RPMI7951 (cell line): ENCODE results near the gene B4GALT7. TPM values are rescaled to one million over a fixed set of nuclear protein-coding genes. Genes with fewer than 3 reads are reported as not detected.
"Not testable (repeated sequence)": the region's sequence is repeated elsewhere in the genome, so short reads cannot be mapped to it uniquely, and the experiment has no call there.

Source experiments
- DNase-seq: peaks from one replicate; pipeline ENCODE4 v3.0.0-alpha.2; 2012; ENCODE audit warnings: low read depth
- total RNA-seq: library from RNA; depleted of rRNA; stranded (reverse); fragments of >200 nt; shearing (Covaris generic); gene quantifications from 2 replicates; pipeline ENCODE4 v1.2.3, GENCODE V29; 2014; rRNA removed

The B4GALT7 gene
- total RNA-seq, 1 experiment from 2014 or later: 17.7 TPM

DNA sequence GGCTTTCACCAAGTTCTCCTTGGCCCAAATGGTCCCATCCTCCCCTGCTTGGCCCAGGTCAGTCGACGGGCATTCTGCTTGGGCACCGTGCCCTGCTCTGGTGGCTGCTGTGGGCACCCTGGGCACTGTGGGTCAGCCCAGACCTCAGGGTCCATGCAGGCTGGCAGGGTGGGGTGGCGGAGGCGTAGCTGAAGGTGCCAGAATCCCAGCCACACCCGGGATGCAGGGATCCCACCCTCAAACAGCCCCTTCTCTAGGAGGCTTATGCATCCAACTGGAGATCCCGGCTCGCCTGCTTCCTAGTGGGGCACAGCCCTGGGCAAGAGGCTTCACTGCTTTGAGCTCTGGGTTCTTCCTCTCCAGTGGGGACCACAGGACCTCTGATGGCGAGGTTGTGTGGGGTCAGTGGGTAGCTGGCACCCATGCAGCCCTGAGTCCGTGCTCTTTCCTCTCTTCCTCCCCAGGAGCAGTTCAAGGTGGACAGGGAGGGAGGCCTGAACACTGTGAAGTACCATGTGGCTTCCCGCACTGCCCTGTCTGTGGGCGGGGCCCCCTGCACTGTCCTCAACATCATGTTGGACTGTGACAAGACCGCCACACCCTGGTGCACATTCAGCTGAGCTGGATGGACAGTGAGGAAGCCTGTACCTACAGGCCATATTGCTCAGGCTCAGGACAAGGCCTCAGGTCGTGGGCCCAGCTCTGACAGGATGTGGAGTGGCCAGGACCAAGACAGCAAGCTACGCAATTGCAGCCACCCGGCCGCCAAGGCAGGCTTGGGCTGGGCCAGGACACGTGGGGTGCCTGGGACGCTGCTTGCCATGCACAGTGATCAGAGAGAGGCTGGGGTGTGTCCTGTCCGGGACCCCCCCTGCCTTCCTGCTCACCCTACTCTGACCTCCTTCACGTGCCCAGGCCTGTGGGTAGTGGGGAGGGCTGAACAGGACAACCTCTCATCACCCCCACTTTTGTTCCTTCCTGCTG is 9.4 kb downstream of the B4GALT7 start:
- no peak for DNase-seq

DNA sequence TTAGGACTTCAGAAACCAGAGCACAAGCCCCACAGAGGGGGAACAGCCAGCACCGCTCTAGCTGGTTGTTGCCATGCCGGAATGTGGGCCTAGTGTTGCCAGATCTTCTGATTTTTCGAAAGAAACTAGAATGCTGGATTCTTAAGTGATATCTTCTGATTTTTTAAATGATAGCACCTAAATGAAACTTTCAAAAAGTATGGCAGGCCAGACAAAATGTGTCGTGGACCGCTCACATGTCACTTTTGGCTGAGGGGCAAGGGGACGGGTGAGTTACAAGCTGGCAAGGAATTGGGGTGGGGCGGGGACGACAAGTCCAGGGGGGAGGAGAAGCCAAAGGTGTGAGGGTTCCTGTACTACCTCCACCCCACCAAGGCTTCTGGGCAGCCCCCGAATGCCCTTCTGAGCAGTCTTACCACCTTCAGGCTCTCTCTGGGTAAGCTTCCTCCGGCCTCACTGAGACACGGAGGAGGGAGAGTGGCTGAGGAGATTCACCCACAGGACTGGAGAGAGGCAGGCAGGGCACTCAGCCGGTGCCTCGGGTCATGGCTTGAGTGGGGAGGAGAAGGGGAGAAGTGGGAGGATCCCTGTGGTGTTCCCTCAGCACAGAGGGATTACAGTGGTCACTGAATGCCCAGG is 10.3 kb downstream of the B4GALT7 start:
- no peak for DNase-seq

DNA sequence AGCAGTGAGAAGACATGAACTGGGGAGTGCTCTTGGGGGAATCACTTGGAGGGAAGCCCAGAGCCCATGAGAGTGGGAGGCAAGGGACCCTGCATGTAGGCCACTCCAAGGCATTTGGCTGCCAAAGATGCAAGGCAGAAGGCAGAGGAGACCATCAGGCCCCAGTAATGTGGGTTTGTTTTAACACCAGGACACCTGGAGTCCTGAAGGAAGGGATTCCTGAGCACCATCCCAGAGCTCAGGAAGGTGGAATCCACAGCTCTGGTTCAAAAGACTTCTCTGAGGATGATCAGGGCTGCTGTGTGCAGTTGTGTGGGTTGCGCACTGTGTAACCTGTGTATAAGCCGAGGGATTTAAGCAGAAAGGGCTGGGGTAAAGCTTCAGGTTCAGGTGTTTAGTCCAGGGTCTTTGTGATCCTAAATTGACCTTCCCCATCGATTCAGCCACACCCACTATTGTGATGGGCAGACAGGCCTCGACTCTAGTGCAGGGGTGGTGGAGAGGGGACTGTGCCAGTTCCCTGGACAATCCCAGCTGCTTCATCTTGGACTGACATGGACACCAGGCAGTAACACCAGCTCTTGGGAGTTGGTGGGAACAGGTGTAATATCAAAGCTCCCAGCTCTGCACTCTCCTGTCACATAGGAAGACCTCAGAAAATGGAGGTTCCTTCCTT is 11.0 kb downstream of the B4GALT7 start:
- no peak for DNase-seq

DNA sequence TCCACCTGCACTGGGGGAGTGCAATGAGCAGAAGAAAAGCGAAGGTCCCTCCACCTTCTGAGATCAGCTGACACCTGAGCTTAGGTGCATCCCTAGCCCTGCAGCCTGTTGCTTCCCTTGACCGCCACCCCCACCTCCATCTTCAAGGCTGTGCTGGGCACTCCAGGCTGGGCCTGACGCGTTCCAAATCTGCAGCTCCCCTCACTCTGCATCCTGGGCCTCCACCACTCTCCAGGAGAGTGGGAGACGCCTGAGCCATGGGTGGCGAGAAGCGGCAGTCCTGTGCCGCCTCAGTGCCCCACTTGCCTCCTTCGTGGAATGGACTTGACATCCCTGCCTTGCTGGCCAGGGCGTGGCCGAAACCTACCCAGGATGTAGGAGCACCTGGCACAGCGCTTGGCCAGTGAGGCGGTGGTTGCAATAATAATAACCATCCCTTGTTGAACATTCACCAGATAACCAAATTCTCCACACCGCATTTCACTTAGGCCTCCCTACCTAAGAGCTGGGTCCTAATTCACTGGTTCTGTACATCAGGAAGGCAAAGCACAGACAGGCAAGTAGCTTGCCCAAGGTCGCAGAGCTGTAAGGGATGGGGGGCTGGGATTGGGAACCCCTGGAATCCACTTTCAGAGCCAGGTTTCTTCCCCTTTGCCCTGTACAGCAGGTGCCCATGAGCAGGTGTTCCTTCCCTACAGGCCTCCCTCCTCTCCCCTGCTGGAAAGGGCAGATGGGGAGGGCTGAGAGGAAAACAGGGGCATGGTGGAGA is 11.7 kb downstream of the B4GALT7 start:
- DNase-seq: no peak

DNA sequence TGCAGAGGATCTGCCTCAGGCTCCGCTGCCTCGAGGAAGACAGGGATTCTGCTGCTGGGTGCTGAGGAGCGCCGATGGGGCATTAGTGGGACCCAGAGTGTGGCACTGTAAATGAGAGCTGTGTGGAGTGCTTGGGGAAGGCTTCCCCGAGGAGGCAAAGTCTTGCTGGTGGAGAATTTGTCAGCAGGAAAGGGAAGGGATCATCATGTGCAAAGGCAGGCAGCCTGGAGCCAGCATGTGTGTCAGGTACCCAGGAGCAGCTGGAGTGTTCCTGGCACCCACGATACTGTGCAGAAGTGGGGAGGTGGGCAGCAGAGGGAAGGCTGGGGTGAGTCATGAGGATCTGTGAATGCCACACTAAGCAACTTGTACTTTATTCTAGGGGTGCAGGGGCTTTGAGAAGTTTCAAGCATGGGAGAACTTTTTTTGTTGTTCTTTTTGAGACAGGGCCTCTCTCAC is 12.3 kb downstream of the B4GALT7 start:
- DNase-seq: no peak

DNA sequence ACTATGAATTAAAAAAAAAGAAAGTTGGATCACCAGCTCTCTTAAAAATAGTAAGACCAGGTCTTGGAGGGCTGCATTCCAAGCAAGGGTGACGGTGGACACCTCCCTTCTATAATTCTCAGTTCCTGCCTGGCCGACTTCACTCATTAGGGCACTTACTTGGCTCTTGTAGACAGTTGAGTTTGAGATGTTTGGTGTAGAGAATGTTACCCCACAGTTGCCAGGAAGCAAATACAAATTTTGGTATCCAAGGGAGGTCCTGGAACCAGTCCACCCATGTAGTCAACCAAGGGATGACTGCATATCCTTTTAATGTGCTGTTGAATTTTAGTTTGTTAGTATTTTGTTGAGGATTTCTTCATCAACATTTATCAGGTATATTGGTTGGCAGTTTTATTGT is 20.6 kb downstream of the B4GALT7 start:
- DNase-seq: no peak

DNA sequence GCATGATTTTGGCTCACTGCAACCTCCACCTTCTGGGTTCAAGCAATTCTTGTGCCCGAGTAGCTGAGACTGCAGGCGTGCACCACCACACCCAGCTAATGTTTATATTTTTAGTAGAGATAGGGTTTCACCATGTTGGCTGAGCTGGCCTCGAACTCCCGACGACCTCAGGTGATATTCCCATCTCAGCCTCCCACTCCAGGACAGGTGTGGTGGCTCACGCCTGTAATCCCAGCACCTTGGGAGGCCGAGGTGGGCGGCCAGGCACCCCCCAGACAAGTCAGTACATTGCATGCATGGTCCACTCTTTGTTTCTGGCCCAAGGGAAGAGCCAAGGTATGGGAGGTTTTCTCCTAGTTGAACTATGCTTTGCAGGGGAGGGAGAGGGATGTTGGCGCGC is 24.2 kb downstream of the B4GALT7 start:
- not testable (repeated sequence) for DNase-seq

DNA sequence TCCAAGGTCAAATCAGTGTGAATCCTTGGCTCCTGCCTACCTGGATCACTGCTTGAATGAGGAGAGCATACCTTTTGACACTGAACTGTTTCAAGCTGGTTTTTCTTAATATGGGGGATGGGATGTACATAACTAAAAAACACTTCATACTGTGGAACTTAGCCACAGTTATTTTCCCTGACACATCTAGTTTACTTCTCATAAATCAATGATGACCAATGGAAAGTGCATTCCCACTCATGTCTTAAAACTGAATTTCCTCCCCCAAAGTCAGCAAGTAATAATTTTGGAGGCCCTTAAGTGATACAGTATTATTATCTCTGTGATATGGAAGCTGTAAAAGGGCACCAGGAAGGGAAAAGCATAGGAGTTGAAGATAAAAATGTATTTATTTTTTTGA is 30.3 kb downstream of the B4GALT7 start:
- DNase-seq: not testable (repeated sequence)

DNA sequence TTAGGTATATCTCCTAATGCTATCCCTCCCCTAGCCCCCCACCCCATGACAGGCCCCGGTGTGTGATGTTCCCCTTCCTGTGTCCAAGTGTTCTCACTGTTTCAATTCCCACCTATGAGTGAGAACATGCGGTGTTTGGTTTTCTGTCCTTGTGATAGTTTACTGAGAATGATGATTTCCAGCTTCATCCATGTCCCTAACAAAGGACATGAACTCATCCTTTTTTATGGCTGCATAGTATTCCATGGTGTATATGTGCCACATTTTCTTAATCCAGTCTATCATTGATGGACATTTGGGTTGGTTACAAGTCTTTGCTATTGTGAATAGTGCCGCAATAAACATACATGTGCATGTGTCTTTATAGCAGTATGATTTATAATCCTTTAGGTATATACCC is 35.0 kb downstream of the B4GALT7 start:
- not testable (repeated sequence) for DNase-seq

DNA sequence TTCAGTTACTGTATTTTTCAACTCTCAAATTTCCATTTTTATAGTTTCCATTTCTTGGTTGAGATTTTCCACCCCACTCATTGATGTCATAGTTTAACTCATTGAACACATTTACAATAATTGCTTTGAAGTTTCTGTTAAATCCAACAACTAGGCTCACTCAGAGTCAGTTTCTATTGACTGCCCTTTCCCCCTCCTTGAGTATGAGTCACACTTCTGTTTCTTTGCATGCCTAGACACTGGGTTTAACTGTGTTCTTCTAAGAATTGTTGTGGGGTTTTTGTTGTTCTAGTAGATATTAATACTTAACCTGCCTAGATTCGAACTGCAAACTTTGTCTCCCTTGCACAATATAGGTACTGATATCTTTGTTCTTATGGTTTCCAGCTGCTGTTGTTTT is 45.5 kb downstream of the B4GALT7 start:
- not testable (repeated sequence) for DNase-seq

DNA sequence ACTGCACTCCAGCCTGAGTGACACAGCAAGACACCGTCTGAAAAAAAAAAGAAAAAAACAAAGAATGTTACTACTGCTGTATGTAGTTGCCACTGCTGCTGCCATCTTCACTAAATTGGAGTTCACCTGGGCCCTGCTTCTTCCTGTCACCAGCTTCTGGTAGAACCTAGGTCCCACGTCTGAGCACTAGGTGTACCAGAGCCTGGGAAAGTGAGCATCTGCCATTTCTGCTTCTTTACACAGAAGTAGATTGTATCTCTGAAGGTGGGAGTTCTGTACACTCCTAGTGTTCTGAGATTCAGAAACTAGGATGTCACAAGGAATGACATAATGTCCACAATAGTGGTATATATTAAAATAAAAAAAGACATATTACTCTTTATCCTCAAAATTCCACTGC is 51.3 kb downstream of the B4GALT7 start:
- not testable (repeated sequence) for DNase-seq

DNA sequence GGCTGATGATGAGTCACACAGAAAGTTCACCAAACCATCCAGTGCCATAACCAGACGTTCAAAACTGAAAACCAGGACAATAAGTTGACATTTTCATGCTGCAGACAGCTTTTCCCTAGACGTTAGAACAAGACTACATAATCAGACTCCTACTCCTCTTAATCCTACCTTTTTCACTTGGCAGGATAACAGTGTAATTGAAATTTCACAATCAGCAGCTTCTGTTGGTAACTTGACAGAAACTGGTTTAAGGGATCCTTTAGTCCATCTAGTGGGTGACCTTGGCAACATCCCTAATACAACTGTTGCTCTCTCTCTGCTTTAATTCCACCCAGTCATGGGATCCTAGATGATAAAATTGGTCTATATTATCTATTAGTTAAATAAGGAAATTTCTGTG is 57.9 kb downstream of the B4GALT7 start:
- not testable (repeated sequence) for DNase-seq

DNA sequence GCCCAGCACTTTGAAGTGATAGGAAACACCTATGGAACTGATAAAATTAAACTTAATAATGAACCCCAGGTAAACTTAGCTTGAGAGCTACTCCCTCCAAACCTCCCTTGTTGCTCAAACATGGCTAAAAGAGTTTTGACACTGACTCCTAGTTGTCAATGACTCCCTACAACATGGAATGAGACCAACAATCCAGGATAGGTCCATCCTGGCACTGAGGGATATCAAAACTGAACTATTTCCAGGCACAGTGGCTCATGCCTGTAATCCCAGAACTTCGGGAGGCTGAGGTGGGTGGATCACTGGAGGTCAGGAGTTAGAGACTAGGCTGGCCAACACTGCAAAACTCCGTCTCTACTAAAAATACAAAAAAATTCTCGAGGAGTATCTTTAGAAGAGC is 58.6 kb downstream of the B4GALT7 start:
- not testable (repeated sequence) for DNase-seq

Other genes starting within 250 kb of the B4GALT7 start
- 273 and 306 TPM in 2 replicates for gene LMAN2, start 248.5 kb upstream of the B4GALT7 start, total RNA-seq
- gene RGS14, start 242.2 kb upstream of the B4GALT7 start, total RNA-seq: 4.6 and 10.2 TPM in 2 replicates
- gene SLC34A1, start 215.7 kb upstream of the B4GALT7 start, total RNA-seq: not detected in 2 replicates
- not detected in 2 replicates for gene PFN3, start 199.5 kb upstream of the B4GALT7 start, total RNA-seq
- gene F12, start 190.6 kb upstream of the B4GALT7 start, total RNA-seq: 0.12 and 0.59 TPM in 2 replicates
- gene GRK6, start 173.5 kb upstream of the B4GALT7 start, total RNA-seq: 26.9 and 27.4 TPM in 2 replicates
- 13.9 and 20.8 TPM in 2 replicates for gene PRR7, start 153.3 kb upstream of the B4GALT7 start, total RNA-seq
- 29.7 and 39.5 TPM in 2 replicates for gene DBN1, start 126.5 kb upstream of the B4GALT7 start, total RNA-seq
- gene PDLIM7, start 102.5 kb upstream of the B4GALT7 start, total RNA-seq: 88.4 and 93.8 TPM in 2 replicates
- gene DOK3, start 90.3 kb upstream of the B4GALT7 start, total RNA-seq: 0.49 TPM in 1 of 2 replicates, not detected in the other
- gene DDX41, start 83.2 kb upstream of the B4GALT7 start, total RNA-seq: 74.2 and 87.6 TPM in 2 replicates
- gene FAM193B, start 45.6 kb upstream of the B4GALT7 start, total RNA-seq: 11.6 and 11.8 TPM in 2 replicates
- gene TMED9, start 7.9 kb upstream of the B4GALT7 start, total RNA-seq: 62.2 and 104 TPM in 2 replicates
- not detected in 2 replicates for gene FAM153A, start 182.8 kb downstream of the B4GALT7 start, total RNA-seq